Posterior vena cava (tissue), 2 donors: ENCODE data around the gene LSM2. TPM values are rescaled to one million over a fixed set of nuclear protein-coding genes. Genes with fewer than 3 reads are reported as not detected.

ENCODE experiments used
- DNase-seq: peaks from one replicate; pipeline ENCODE4 v3.0.0-alpha.2; 2020; ENCODE audit warnings: low spot score
- intact Hi-C, 2 donors: fragments of 100-400 bp; cut with DNase I; formaldehyde crosslinking; loops; one replicate each; pipeline versions ENCODE4 v1.14.1 to v1.14.2; 2022 to 2023
- total RNA-seq, 2 donors: library from RNA; stranded (reverse); fragmentation: NEBNext Ultra II Directional; extraction: Animal tissue kit (Norgen Biotek cat#: 25700); gene quantifications; one replicate each; pipeline ENCODE4 v1.2.1, GENCODE V29; 2021
- donor health status: DM: yes; HTN: yes; CAD: no.
- donor health status: DM: yes; HTN: yes; CAD: no.

Gene LSM2
- total RNA-seq, 2 donors from 2014 or later, result 38.7 to 39.7 TPM

- intact Hi-C loops, result loop anchor here in 1 of 2 donors (5.0 kb wide), 1 partner anchor 64 kb away; no protein-coding TSS in a partner anchor
- no peak for DNase-seq
These were observed 38.2 kb downstream of the LSM2 start for GRCh38 chr6:31768363-31769257.

GRCh38 chr6:31767096-31767645 is 39.6 kb downstream of the LSM2 start:
- intact Hi-C loops, result loop anchor here in 1 of 2 donors (5.0 kb wide), 1 partner anchor 65 kb away; no protein-coding TSS in a partner anchor
- DNase-seq, result no peak

GRCh38 chr6:31765910-31766794 is 40.6 kb downstream of the LSM2 start:
- intact Hi-C loops, result loop anchor here (1.0 to 5.0 kb wide), 2 partner anchors 48 to 66 kb away; no protein-coding TSS in a partner anchor
- no peak for DNase-seq

GRCh38 chr6:31765559-31765909 is 41.2 kb downstream of the LSM2 start:
- intact Hi-C loops, result loop anchor here in 1 of 2 donors (5.0 kb wide), 1 partner anchor 67 kb away; no protein-coding TSS in a partner anchor
- DNase-seq, result no peak

DNA sequence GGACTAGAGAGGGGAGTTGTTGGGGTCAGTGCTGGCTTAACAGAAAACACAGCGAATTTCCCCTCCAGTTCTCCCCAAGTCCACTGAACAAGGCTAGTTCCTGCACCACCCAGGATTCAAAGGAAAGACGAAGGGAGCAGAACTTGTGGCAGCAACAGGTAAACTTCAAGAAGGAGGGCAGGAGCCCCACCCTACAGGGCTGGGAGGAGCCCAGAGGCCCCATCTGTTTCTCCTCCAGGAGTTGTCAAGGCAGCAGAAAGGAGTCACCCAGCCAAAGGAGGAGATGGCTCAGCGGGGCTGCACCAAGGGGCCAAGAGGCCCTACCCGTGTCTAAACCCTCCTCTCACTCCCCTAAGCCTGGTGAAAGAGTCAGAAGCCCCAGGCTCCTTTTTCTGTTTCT is 42.6 kb downstream of the LSM2 start:
- intact Hi-C loops, result no loop called here
- DNase-seq, result no peak

DNA sequence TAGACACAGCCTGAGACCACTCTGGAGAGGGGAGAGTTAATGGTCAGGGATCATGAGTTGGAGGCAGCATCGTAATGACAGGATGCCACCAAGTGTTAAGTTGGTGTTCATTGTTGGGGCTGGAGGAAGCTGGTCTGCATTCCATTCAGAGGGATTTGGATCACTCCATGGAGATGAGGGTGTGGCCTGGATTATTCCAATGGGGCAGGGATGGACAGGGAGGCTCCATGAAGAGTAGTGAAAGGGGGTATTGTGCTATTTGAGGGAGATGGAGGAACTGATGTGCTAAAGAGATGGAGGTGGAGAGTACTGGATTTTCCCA is 43.2 kb downstream of the LSM2 start:
- no peak for DNase-seq

GRCh38 chr6:31762878-31763618 is 43.7 kb downstream of the LSM2 start:
- intact Hi-C loops, result no loop called here
- no peak for DNase-seq

More for the DNA sequence above, 43.2 kb downstream of the LSM2 start:
- intact Hi-C loops, result no loop called here

GRCh38 chr6:31762356-31762755 is 44.4 kb downstream of the LSM2 start, which contains the start of gene SAPCD1:
Gene SAPCD1, plus strand, starts transcription at chr6:31762656. Its CDS starts 399 bp downstream, at chr6:31763055.
- intact Hi-C loops, result no loop called here
- DNase-seq, result no peak

DNA sequence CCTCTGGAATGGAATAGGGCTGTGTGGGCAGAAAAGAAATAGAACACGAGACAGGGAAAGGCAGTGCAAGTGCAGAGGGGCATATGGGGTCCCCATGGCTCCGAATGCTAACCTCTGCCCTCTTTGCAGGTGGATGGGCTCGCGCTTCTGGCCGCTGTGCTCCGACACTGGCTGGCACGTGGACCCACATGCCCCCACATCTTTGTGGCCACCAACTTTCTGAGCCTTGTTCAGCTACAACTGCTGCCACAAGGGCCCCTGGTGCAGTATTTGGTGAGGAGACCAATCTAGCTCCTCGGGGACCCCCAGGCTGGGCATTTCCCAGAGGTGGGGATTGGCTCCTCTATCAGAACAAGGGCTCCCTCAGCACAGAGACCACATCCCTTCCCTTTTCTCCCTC is 45.4 kb downstream of the LSM2 start:
- DNase-seq, result no peak
- intact Hi-C loops, result no loop called here

- no peak for DNase-seq
- intact Hi-C loops, result no loop called here
These were observed 46.0 kb downstream of the LSM2 start for GRCh38 chr6:31760790-31761189.

- intact Hi-C loops, result no loop called here
- DNase-seq, result no peak
These were observed 48.5 kb downstream of the LSM2 start for GRCh38 chr6:31758281-31758680.

- no peak for DNase-seq
- intact Hi-C loops, result no loop called here
These were observed 53.9 kb downstream of the LSM2 start for GRCh38 chr6:31752739-31753319.

- intact Hi-C loops, result no loop called here
- no peak for DNase-seq
These were observed 56.2 kb downstream of the LSM2 start for GRCh38 chr6:31750411-31751022.

DNA sequence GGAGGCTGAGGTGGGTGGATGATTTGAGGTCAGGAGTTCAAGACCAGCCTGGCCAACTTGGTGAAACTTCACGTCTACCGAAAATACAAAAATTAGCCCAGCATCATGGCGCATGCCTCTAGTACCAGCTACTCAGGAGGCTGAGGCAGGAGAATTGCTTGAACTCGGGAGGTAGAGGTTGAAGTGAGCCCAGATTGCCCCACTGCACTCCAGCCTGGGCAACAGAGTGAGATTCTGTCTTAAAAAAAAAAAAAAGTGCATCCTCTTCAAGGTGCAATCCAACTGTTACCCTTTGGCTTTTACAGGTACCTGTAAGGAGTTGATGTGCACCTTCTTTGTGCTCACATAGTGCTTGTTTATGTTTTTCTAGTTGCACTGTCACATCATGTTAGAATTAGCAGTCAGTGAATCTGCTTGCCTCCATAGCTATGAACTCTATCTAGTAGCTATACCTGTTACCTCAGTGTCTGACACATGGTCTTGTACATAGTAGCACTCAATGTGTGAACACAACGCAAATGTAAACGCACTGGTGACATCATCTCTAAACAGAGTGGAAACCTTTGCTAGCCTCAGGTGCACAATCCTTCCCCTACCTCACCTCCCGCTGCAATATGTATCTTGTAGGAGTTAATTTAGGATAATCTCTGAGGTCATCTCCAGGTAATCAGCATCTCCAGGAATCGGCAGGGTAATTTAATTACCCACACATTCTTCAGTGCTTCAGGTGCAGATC is 57.3 kb downstream of the LSM2 start:
- no peak for DNase-seq
- intact Hi-C loops, result no loop called here
